SH-SY5Y (cell line): ENCODE measurements around the gene SLC46A2.

Experiments used
- GATA2 ChIP-seq: IDR thresholded peaks from 2 replicates; pipeline ENCODE4 v1.6.1; 2011; ENCODE audit warnings: mild to moderate bottlenecking, low read depth, low read length
- GATA3 ChIP-seq: IDR thresholded peaks from 2 replicates; pipeline ENCODE4 v1.6.1; 2011; ENCODE audit warnings: low read depth, mild to moderate bottlenecking, low read length, moderate library complexity

DNA sequence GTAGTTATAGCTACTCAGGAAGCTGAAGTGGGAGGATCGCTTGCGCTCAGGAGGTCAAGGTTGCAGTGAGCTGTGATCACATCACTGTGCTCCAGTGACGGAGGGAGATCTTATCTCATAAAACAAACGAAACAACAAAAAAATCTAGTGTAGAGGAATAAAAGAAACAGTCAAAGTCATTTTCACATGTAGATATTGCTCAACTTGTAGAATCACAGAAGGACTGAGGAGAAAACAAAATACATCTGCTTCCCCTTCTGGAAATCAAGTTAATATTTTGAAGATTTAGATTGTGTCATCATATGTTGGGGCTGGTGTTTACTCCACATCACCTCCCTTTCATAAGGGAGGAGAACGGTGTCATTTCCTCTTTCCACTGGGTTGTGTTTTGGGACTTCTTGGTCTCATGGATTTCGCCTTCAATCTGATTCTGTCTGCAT lies 8.2 kb upstream of the SLC46A2 start:
- no peak for TF ChIP-seq GATA2
- no peak for TF ChIP-seq GATA3
